GM18870 (cell line): ENCODE results near the gene ZP3.
A peak's percentile ranks its signal among the peaks of the same experiment; 100 is the strongest.
"Not testable (repeated sequence)": the region's sequence is repeated elsewhere in the genome, so short reads cannot be mapped to it uniquely, and the experiment has no call there.

ENCODE experiments used
- ATAC-seq: cut with Tn5 transposase; IDR thresholded peaks from one replicate; pipeline ENCODE4 v1.9.1; 2021; ENCODE audit warnings: moderate library complexity; ENCODE audit not compliant: unreplicated experiment

The ZP3 gene

GRCh38 chr7:76480403-76481253 lies 55.9 kb downstream of the ZP3 start:
- ATAC-seq, result not testable (repeated sequence)

- ATAC-seq, result not testable (repeated sequence)
These were observed 57.9 kb downstream of the ZP3 start for GRCh38 chr7:76482660-76483059.

GRCh38 chr7:76483081-76483480 lies 58.3 kb downstream of the ZP3 start:
- ATAC-seq, result not testable (repeated sequence)

- ATAC-seq, result not testable (repeated sequence)
These were observed 59.7 kb downstream of the ZP3 start for GRCh38 chr7:76484456-76484855.

- ATAC-seq, result not testable (repeated sequence)
These were observed 61.3 kb downstream of the ZP3 start for GRCh38 chr7:76485822-76486610.

GRCh38 chr7:76486618-76487017 lies 61.9 kb downstream of the ZP3 start:
- ATAC-seq, result peak; percentile 98

- not testable (repeated sequence) for ATAC-seq
These were observed 63.2 kb downstream of the ZP3 start for GRCh38 chr7:76487969-76488368.
